T-helper 2 cell treated with Interferon-gamma antibody and Interleukin-4, amounts not matched to agents 5 μg/mL and 100 μg/mL, for 36 hours (primary cell): Measurements from ENCODE around the gene HIGD2A.

Experiments used
- DNase-seq: peaks from one replicate; pipeline ENCODE4 v3.0.0; 2021; ENCODE audit warnings: low spot score
- H3K27ac Mint-ChIP-seq: one replicate; pipeline ENCODE4 v1.8.0; 2021; ENCODE audit warnings: mild to moderate bottlenecking, mixed read lengths
- H3K27me3 Mint-ChIP-seq: one replicate; pipeline ENCODE4 v1.8.0; 2021; ENCODE audit warnings: low read depth, mixed read lengths
- H3K36me3 Mint-ChIP-seq: one replicate; pipeline ENCODE4 v1.8.0; 2021; ENCODE audit warnings: low read depth, mixed read lengths
- H3K4me1 Mint-ChIP-seq: one replicate; pipeline ENCODE4 v1.8.0; 2021; ENCODE audit warnings: low read depth, mixed read lengths
- H3K4me3 Mint-ChIP-seq: one replicate; pipeline ENCODE4 v1.8.0; 2022; ENCODE audit warnings: mild to moderate bottlenecking, moderate library complexity, mixed read lengths
- H3K9me3 Mint-ChIP-seq: one replicate; pipeline ENCODE4 v1.8.0; 2021; ENCODE audit warnings: mixed read lengths

The HIGD2A gene

DNA sequence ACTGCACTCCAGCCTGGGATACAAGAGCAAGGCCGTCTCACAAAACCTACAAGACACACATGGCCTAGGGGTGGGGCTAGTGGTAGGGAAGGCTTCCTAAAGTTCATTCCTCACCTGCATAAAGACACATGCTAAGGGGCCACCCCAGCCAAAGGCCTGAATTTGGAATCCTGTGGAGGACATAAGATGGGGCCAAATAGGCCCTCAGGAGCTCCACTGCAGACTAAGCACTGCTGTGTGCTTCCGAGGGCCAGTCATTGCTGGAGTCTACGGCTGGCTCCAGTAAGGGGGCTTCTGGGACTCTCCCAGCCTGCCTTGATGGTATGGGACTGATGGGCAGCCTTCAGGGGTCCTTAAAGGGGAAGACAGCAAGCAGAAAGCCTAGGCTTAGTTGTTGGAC is 5.8 kb upstream of the HIGD2A start:
- Mint-ChIP-seq H3K9me3 (no peaks in the 10 kb centered on the region), H3K4me1 (peaks cover 19% of the 10 kb centered on the region), H3K27ac (no peak overlapping the region), H3K27me3 (no peaks in the 10 kb centered on the region), H3K4me3 (no peak overlapping the region), H3K36me3 (peaks cover 55% of the 10 kb centered on the region)
- DNase-seq = no peak

GRCh38 chr5:176383248-176383905 is 5.2 kb upstream of the HIGD2A start:
- no peak overlapping the region for H3K27ac Mint-ChIP-seq
- H3K4me1 Mint-ChIP-seq = peaks cover 20% of the 10 kb centered on the region
- H3K9me3 Mint-ChIP-seq = no peaks in the 10 kb centered on the region

DNA sequence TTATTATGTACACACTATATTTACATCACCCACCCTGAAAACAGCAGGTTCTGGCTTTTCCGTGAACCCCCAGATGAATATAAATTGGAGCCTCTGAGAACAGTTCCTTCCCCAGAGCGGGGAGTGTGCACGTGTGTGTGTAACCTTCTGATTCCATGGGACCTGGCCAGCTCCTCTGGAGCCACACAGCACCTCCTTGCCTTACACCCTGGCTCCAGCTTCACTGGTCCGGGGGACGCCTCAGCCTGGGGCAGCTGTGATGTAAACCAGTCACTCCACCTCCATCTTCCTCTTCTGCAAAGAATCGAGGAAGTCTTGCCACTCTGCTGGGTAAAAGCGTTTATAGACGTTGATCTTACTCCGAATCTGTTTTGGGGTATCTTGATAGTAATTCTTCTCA is 4.6 kb upstream of the HIGD2A start:
- no peak overlapping the region for H3K27ac Mint-ChIP-seq
- H3K9me3 Mint-ChIP-seq = no peaks in the 10 kb centered on the region
- DNase-seq = no peak
- H3K4me3 Mint-ChIP-seq = no peak overlapping the region
- H3K4me1 Mint-ChIP-seq = peaks cover 20% of the 10 kb centered on the region
- no peaks in the 10 kb centered on the region for H3K27me3 Mint-ChIP-seq
- H3K36me3 Mint-ChIP-seq = peaks cover 59% of the 10 kb centered on the region

More at GRCh38 chr5:176383248-176383905, 5.2 kb upstream of the HIGD2A start:
- H3K4me3 Mint-ChIP-seq = no peak overlapping the region
- no peak for DNase-seq
- peaks cover 59% of the 10 kb centered on the region for H3K36me3 Mint-ChIP-seq
- no peaks in the 10 kb centered on the region for H3K27me3 Mint-ChIP-seq

- H3K4me1 Mint-ChIP-seq = peaks cover 20% of the 10 kb centered on the region
- H3K27me3 Mint-ChIP-seq = no peaks in the 10 kb centered on the region
- no peak overlapping the region for H3K4me3 Mint-ChIP-seq
- H3K36me3 Mint-ChIP-seq = peaks cover 60% of the 10 kb centered on the region
- H3K27ac Mint-ChIP-seq = no peak overlapping the region
- no peak for DNase-seq
- H3K9me3 Mint-ChIP-seq = no peaks in the 10 kb centered on the region
Measured at GRCh38 chr5:176384366-176384930, 4.1 kb upstream of the HIGD2A start.

DNA sequence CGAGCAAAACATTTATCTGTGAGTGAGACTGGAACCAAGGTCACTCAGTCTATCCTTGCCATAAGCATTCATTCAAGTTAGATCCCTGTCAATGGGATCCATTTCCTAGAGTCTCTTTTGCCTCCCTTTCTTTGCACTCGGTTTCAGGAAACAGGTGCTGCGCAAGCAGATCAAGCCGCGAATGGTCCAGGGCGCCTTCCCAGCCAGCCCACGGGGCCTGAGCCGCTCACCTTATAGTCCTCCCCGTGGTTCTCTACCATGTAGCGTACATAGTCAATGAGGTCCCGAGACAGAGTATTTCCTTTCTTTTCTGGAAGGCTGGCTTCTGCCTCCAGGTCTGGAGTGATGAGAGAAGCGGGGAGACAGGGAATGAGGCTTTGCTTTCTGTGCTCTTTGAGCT is 3.6 kb upstream of the HIGD2A start:
- peaks cover 58% of the 10 kb centered on the region for H3K36me3 Mint-ChIP-seq
- H3K4me1 Mint-ChIP-seq = peaks cover 23% of the 10 kb centered on the region
- no peak for DNase-seq
- no peak overlapping the region for H3K27ac Mint-ChIP-seq
- no peak overlapping the region for H3K4me3 Mint-ChIP-seq
- no peaks in the 10 kb centered on the region for H3K27me3 Mint-ChIP-seq
- H3K9me3 Mint-ChIP-seq = no peaks in the 10 kb centered on the region

DNA sequence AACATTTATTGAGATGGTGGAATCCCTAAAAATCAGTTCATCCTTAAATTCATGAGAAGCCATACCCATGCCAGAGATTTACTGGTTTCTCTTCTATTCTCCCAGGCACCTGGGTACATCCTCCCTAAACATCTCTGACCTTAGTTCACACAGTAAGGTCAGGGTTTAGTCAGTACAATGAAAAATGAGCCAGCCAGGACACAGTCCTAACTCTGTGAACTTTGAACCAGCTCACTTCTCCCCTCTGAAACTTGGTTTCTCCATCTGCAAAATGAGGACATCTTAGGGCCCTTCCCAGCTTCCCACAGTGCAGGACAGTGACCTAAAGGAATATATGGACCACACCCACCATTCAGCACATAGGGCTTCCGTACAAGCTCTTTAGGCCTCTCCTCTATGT is 2.1 kb upstream of the HIGD2A start:
- peaks cover 56% of the 10 kb centered on the region for H3K36me3 Mint-ChIP-seq

DNA sequence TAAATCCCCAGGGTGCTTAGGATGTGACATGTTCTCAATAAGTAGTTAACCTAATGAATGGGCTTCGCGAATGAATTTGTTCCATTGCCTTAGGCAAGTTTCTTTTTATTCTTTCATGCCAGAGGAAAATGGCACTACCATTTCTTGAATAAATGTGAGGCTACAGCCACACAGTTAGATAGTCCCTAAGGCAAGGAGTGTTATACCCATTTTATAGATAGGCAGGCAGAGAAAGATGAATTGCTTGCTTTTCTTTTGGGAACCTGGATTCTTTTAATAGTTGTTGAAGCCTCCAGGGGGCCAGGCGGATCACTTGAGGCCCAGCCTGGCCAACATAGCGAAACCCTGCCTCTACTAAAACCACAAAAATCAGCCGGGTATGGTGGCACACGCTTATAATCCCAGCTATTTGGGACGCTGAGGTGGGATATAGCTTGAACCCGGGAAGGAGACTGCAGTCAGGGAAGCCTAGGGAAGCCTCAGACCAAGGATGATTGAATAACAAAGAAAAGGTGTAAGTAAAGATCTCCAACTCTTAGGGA is 1.1 kb upstream of the HIGD2A start:
- Mint-ChIP-seq H3K4me3 (peak overlapping the region; percentile 92), H3K27ac (peak overlapping the region; percentile 99), H3K36me3 (peaks cover 54% of the 10 kb centered on the region), H3K4me1 (peaks cover 23% of the 10 kb centered on the region), H3K27me3 (no peaks in the 10 kb centered on the region), H3K9me3 (no peaks in the 10 kb centered on the region)
- DNase-seq = no peak

More for the DNA sequence above, 2.1 kb upstream of the HIGD2A start:
- Mint-ChIP-seq H3K27me3 (no peaks in the 10 kb centered on the region), H3K9me3 (no peaks in the 10 kb centered on the region), H3K4me3 (peak overlapping the region; percentile 92), H3K4me1 (peaks cover 23% of the 10 kb centered on the region), H3K27ac (no peak overlapping the region)
- no peak for DNase-seq

GRCh38 chr5:176388003-176388443 is 528 bp upstream of the HIGD2A start:
- Mint-ChIP-seq H3K4me3 (peak overlapping the region; percentile 92), H3K27me3 (no peaks in the 10 kb centered on the region), H3K27ac (peak overlapping the region; percentile 99), H3K4me1 (peaks cover 23% of the 10 kb centered on the region), H3K9me3 (no peaks in the 10 kb centered on the region), H3K36me3 (peaks cover 51% of the 10 kb centered on the region)
- no peak for DNase-seq

DNA sequence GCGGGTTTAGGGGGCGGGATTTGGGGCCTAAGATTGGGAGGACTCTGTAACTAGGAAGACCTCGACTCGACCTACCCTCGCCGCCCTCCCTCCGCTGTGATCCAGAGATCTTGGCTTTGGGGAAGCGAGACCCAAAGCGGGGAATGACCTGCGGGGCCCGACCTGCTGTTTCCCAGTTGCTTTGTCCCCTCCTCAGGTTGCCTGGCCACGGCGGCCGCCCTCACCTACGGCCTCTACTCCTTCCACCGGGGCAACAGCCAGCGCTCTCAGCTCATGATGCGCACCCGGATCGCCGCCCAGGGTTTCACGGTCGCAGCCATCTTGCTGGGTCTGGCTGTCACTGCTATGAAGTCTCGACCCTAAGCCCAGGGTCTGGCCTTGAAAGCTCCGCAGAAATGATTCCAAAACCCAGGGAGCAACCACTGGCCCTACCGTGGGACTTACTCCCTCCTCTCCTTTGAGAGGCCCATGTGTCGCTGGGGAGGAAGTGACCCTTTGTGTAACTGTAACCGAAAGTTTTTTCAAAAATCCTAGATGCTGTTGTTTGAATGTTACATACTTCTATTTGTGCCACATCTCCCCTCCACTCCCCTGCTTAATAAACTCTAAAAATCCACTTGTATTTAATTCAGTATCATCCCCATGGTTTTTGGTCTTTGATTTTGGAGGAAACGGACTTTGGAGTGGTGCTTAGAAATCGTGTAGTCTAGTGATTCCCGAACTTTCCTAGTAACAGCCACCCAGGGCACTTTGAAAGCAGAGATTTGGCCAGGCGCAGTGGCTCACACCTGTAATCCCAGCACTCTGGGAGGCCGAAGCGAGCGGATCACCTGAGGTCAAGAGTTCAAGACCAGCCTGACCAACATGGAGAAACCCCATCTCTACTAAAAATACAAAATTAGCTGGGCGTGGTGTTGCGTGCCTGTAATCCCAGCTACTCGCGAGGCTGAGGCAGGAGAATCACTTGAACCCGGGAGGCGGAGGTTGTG is 878 bp downstream of the HIGD2A start:
- Mint-ChIP-seq H3K4me1 (peaks cover 23% of the 10 kb centered on the region), H3K36me3 (peaks cover 44% of the 10 kb centered on the region)
- DNase-seq = no peak

GRCh38 chr5:176391479-176391878 is 2.9 kb downstream of the HIGD2A start:
- Mint-ChIP-seq H3K36me3 (peaks cover 28% of the 10 kb centered on the region), H3K4me3 (no peak overlapping the region), H3K4me1 (peaks cover 13% of the 10 kb centered on the region), H3K27ac (no peak overlapping the region), H3K9me3 (no peaks in the 10 kb centered on the region), H3K27me3 (no peaks in the 10 kb centered on the region)
- DNase-seq = no peak

More for the DNA sequence above, 878 bp downstream of the HIGD2A start:
- peak overlapping the region; percentile 99 for H3K27ac Mint-ChIP-seq
- H3K9me3 Mint-ChIP-seq = no peaks in the 10 kb centered on the region
- peak overlapping the region; percentile 92 for H3K4me3 Mint-ChIP-seq
- H3K27me3 Mint-ChIP-seq = no peaks in the 10 kb centered on the region

- Mint-ChIP-seq H3K27ac (no peak overlapping the region), H3K36me3 (peaks cover 24% of the 10 kb centered on the region), H3K27me3 (no peaks in the 10 kb centered on the region), H3K4me1 (peaks cover 10% of the 10 kb centered on the region), H3K4me3 (no peak overlapping the region), H3K9me3 (no peaks in the 10 kb centered on the region)
- no peak for DNase-seq
Measured at GRCh38 chr5:176391999-176392398, 3.4 kb downstream of the HIGD2A start.

DNA sequence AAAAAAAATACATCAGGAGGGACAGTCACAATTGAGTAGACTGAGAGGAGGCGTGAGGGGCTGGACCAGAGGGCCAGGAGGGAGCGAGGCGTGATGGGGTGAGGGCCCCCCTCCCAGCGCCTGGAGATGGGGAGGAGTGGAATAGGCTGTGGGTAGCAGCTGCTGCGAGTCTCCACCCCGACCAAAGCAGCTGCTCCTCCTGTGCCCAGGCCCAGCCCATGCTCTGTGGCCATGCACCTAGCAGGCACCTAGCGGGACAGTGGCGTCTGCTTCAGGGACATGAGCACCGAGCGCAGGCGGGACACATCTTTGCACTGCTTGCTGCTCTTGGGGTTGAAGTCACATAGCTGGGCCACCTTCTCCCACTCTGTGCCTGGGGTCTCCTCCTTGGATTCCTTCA is 4.0 kb downstream of the HIGD2A start:
- no peak for DNase-seq
- Mint-ChIP-seq H3K27ac (no peak overlapping the region), H3K4me3 (no peak overlapping the region), H3K4me1 (peaks cover 6% of the 10 kb centered on the region), H3K9me3 (no peaks in the 10 kb centered on the region), H3K27me3 (no peaks in the 10 kb centered on the region), H3K36me3 (peaks cover 21% of the 10 kb centered on the region)

GRCh38 chr5:176394096-176394495 is 5.5 kb downstream of the HIGD2A start:
- Mint-ChIP-seq H3K9me3 (no peaks in the 10 kb centered on the region), H3K36me3 (peaks cover 18% of the 10 kb centered on the region), H3K27ac (no peak overlapping the region), H3K27me3 (no peaks in the 10 kb centered on the region), H3K4me3 (no peak overlapping the region), H3K4me1 (peaks cover 3% of the 10 kb centered on the region)
- DNase-seq = no peak
